ENCODE results near the gene NKPD1. TPM values are rescaled to one million over a fixed set of nuclear protein-coding genes. Genes with fewer than 3 reads are reported as not detected.

Gene NKPD1
- total RNA-seq, 1 donor from 2014 or later = not detected

- peak overlapping the region; percentile 34 for H3K27ac Mint-ChIP-seq (ENCODE audit: unreplicated experiment)
- H3K4me2 ChIP-seq (ENCODE audit: low read length) = peak overlapping the region; percentile 76
- FAIRE-seq = no peak
These were observed 6.5 kb downstream of the NKPD1 start for GRCh38 chr19:45154064-45154827.

DNA sequence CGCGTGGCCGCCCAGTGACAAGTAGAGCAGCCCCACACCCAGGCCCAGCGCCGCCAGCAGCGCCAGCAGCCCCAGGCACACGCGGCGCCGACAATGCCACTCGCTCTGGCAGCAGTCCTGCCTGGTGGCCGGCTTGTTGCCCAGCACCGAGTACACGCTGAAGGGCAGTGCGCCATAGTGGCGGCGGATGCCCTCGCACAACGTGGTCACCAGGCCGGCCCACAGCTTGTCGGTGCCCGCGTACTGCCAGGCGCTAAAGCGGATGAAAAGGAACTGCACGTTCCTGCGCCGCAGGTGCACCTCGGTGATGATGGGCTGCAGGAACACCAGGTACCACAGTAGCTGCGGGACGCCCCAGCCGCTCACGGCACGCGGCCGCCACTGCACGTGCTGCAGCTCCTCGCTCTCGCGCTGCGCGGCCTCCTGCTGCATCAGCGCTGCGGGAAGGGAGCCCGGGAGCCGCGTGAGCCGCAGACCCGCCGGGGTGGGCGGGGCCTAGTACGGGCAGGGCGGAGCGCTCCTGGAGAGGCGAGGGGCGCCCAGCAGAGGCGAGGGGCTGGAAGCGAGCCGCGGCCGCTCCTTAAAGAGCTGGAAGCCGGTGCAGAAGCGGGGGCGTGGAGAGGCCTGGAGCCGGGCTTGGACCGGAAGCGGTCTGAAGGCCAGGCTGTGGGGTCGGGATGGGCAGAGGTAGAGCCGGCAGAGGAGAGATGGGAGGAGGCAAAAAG, 7.3 kb downstream of the NKPD1 start:
- TF ChIP-seq EZH2 (IDR thresholded peaks at IDR 0.05; ENCODE audit: insufficient read depth, low read length) = peak; percentile 44
- TF ChIP-seq, protein P1, sequence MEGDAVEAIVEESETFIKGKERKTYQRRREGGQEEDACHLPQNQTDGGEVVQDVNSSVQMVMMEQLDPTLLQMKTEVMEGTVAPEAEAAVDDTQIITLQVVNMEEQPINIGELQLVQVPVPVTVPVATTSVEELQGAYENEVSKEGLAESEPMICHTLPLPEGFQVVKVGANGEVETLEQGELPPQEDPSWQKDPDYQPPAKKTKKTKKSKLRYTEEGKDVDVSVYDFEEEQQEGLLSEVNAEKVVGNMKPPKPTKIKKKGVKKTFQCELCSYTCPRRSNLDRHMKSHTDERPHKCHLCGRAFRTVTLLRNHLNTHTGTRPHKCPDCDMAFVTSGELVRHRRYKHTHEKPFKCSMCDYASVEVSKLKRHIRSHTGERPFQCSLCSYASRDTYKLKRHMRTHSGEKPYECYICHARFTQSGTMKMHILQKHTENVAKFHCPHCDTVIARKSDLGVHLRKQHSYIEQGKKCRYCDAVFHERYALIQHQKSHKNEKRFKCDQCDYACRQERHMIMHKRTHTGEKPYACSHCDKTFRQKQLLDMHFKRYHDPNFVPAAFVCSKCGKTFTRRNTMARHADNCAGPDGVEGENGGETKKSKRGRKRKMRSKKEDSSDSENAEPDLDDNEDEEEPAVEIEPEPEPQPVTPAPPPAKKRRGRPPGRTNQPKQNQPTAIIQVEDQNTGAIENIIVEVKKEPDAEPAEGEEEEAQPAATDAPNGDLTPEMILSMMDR (IDR thresholded peaks at IDR 0.05; ENCODE audit: insufficient read depth, low read depth, low read length) = no peak
- peak overlapping the region; percentile 28 for H3K4me3 ChIP-seq (ENCODE audit: insufficient read depth, low read depth, low read length)
- H3K36me3 ChIP-seq (ENCODE audit: insufficient read depth, low read length) = no peaks in the 10 kb centered on the region
- Mint-ChIP-seq H3K27me3 (ENCODE audit: low read depth, unreplicated experiment) (peaks cover 30% of the 10 kb centered on the region), H3K4me3 (ENCODE audit: unreplicated experiment) (no peak overlapping the region), H3K36me3 (ENCODE audit: low read depth, unreplicated experiment) (peaks cover 29% of the 10 kb centered on the region), H3K27ac (ENCODE audit: unreplicated experiment) (no peak overlapping the region), H3K9me3 (ENCODE audit: unreplicated experiment) (peaks cover 10% of the 10 kb centered on the region), H3K4me1 (ENCODE audit: low read depth, unreplicated experiment) (peaks cover 5% of the 10 kb centered on the region)
- peak overlapping the region; percentile 34 for H2AFZ ChIP-seq (ENCODE audit: low read depth, low read length)
- H3K79me2 ChIP-seq (ENCODE audit: insufficient read depth, low read length) = no peaks in the 10 kb centered on the region
- H3K27me3 ChIP-seq (ENCODE audit: insufficient read depth, low read length) = peaks cover 18% of the 10 kb centered on the region
- DNase-seq (ENCODE audit: low read depth) = peak; percentile 29
- H3K9ac ChIP-seq (ENCODE audit: low read length) = peak overlapping the region; percentile 17
- no peaks in the 10 kb centered on the region for H3K9me3 ChIP-seq (ENCODE audit: insufficient read depth, low read depth, low read length)
- FAIRE-seq = no peak
- peaks cover 23% of the 10 kb centered on the region for H3K4me1 ChIP-seq (ENCODE audit: insufficient read depth, low read length)
- peaks cover 28% of the 10 kb centered on the region for H4K20me1 ChIP-seq (ENCODE audit: insufficient read depth, low read length)
- H3K4me2 ChIP-seq (ENCODE audit: low read length) = peak overlapping the region; percentile 76
- no peak overlapping the region for H3K27ac ChIP-seq (ENCODE audit: low read depth, low read length)

More at GRCh38 chr19:45154064-45154827, 6.5 kb downstream of the NKPD1 start:
- Histone ChIP-seq H3K36me3 (ENCODE audit: insufficient read depth, low read length) (no peaks in the 10 kb centered on the region), H3K27me3 (ENCODE audit: insufficient read depth, low read length) (peaks cover 18% of the 10 kb centered on the region), H3K27ac (ENCODE audit: low read depth, low read length) (no peak overlapping the region), H3K79me2 (ENCODE audit: insufficient read depth, low read length) (no peaks in the 10 kb centered on the region), H3K9ac (ENCODE audit: low read length) (peak overlapping the region; percentile 17), H3K9me3 (ENCODE audit: insufficient read depth, low read depth, low read length) (no peaks in the 10 kb centered on the region), H4K20me1 (ENCODE audit: insufficient read depth, low read length) (peaks cover 28% of the 10 kb centered on the region), H2AFZ (ENCODE audit: low read depth, low read length) (peak overlapping the region; percentile 34), H3K4me3 (ENCODE audit: insufficient read depth, low read depth, low read length) (peak overlapping the region; percentile 28), H3K4me1 (ENCODE audit: insufficient read depth, low read length) (peaks cover 23% of the 10 kb centered on the region)
- no peak overlapping the region for H3K4me3 Mint-ChIP-seq (ENCODE audit: unreplicated experiment)
- H3K4me1 Mint-ChIP-seq (ENCODE audit: low read depth, unreplicated experiment) = peaks cover 5% of the 10 kb centered on the region
- H3K27me3 Mint-ChIP-seq (ENCODE audit: low read depth, unreplicated experiment) = peaks cover 30% of the 10 kb centered on the region
- H3K9me3 Mint-ChIP-seq (ENCODE audit: unreplicated experiment) = peaks cover 8% of the 10 kb centered on the region
- peaks cover 27% of the 10 kb centered on the region for H3K36me3 Mint-ChIP-seq (ENCODE audit: low read depth, unreplicated experiment)
- TF ChIP-seq, protein P1 (IDR thresholded peaks at IDR 0.05; ENCODE audit: insufficient read depth, low read depth, low read length) = no peak
- no peak for TF ChIP-seq EZH2 (IDR thresholded peaks at IDR 0.05; ENCODE audit: insufficient read depth, low read length)
- peak; percentile 76 for DNase-seq (ENCODE audit: low read depth)

Measured in astrocyte (in vitro differentiated cells and primary cell).